HG03025 (cell line): ENCODE data around the gene PABPN1L.
"Not testable (repeated sequence)": the region's sequence is repeated elsewhere in the genome, so short reads cannot be mapped to it uniquely, and the experiment has no call there.

Experiments used
- ATAC-seq: cut with Tn5 transposase; IDR thresholded peaks from one replicate; pipeline ENCODE4 v1.9.1; 2021; ENCODE audit warnings: mild to moderate bottlenecking, moderate library complexity; ENCODE audit not compliant: unreplicated experiment, low FRiP score

The PABPN1L gene

GRCh38 chr16:88901718-88902337, 35.4 kb upstream of the PABPN1L start:
- no peak for ATAC-seq

DNA sequence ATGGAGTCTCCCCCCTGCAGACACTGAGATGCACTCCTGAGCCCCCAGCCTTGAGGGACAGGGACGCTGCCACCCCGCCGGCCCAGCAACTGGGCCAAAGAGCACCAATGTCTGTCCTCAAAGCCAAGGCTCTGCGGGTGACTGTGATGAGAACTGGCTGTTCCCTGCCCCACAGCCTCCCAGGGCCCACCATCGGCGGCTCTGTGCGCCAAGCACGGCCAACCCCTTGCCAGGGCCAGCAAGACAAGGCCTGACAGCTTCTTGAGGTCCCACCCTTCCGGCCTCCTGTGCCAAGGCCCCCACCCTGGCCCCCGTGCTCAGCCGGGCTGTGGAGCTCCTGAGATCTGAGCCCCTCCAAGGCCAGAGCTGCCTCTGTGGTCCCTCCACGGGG, 34.2 kb upstream of the PABPN1L start:
- no peak for ATAC-seq

DNA sequence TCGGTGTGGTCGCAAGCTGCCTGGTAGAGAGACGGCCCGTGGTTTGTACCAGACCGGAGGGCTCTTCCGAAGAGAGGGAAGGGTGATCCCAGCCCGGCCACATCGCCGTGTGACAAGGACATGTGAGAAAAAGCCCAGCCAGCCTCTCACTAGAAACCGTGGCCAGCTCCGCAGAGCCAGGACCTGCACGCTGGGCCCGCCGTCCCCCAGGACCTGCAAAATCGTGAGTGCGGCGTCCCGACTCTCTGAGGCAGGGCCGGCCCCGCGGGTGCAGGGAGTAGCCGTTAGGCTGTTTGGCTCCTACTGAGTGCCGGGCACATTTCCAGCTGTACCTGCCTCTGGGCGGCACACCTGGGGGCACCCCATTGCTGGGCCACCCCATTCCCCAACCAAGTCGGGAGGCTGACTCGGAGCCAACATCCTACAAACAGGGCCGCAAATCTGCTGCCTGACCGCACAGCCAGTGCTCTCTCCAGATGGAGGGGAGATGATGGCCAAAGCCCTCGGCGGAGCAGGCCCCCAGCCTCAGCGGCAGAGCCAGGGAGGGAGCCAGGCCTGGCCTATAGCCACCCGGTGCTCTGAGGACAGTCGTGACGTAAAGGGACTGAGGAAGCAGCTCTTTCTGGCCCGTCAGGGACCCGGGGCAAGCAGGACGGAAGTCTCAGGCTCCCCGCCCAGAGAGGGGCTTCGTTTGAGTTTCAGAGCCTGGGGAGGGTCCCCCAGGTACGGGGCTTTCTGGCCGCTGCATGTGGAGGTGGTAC, 33.6 kb upstream of the PABPN1L start:
- no peak for ATAC-seq

DNA sequence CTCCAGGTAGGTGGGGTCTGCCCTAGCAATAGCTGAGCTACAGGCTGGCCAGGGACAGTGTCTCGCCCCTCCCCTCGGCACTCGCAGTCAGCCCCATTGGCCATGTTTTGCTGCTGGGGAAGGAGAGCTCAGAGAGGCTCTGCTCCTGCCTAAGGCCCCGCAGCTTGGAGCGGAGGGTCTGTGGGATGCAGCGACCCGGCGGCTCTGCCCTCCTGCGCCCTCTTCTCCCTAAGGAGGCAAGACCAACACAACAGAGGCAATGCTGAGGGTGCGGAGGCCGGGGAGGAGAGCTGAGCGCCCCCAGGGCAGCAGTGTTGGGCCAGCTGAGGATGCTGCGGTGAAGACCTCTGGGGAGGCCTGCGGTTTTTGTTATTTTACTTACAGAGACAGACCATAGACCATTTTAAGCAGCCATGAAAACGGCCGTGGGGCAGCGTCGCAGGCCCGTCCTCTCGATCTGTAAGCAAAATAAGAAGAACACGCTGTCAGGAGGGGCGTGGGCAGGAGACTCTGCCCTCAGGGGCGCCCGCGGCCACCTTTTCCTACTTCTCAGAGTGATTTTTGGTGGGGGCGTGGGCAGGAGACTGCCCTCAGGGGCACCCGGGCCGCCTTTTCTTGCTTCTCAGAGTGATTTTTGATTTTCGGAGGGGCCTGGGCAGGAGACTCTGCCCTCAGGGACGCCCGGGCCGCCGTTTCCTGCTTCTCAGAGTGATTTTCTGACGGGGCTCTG, 31.4 kb upstream of the PABPN1L start:
- ATAC-seq, result no peak

GRCh38 chr16:88896238-88897070, 30.0 kb upstream of the PABPN1L start:
- no peak for ATAC-seq

DNA sequence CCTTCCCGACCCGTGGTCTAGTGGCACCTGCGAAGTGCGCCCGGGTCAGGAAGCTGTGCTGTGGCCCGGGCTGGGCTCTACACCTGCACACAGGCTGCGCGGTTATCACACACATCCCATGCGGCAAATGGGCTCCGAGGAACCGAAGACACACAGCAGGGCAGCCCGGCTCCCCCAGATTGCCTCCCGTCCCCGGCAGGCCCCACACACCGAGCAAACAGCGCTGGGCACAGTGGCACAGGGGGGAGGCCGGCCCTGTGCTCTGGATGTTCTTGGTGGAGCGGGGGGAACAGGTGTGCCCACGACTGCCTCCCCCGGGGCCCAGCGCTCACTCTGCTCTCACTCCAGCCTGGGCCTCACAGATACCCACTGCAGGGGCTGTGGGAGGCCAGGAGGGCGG, 28.9 kb upstream of the PABPN1L start:
- no peak for ATAC-seq

DNA sequence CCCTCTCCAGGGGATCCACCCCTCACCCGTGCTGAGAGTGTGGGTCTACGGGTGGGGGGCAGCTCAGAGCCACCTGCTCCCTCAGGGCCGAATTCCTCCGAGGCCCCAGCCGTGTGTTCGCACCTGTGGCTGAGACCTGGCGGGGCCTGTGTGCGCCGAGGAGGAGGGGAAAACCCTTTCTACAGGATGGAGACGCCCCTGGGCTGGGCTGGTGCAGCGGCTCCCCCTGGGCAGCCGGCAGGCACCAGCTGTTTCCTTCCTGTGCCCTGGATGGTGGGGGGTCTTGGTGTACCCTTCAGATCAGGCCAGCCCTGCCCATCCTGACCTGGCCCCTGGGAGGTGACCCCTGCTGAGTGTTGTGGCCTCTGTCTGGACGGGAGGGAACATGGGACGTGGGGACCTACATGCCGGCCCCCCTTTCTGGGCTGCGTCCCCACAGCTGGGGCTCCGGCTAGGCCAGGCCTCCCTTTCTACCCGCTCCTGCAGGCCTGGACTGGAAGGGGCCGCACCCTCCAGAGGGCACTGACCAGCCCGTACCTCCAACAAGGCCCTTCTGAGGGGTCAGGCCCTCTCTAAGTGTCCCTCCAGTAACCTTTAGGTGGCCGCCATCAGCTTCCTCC, 28.3 kb upstream of the PABPN1L start:
- ATAC-seq, result no peak

GRCh38 chr16:88894266-88894665, 27.8 kb upstream of the PABPN1L start:
- ATAC-seq, result not testable (repeated sequence)

GRCh38 chr16:88893127-88893968, 26.9 kb upstream of the PABPN1L start:
- ATAC-seq, result no peak

DNA sequence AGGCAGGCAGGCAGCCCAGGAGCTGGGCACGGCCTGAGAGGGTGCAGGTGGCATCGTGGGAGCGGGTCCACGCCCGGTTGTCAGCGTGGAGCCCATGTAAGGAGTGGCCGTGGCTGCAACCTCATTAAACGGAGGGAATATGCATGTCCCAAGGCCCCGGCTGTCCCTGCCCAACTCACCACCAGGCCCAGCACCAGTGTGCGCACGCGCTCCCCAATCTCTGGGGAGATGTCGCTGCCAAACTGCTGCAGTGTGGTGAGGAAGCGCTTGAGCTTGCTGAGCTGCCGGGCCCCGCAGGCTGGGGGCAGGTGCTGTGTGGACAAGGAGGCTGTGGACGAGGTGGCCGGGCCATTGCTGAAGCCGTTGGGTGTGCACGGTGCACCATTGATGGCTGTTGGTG, 25.6 kb upstream of the PABPN1L start:
- ATAC-seq, result no peak

- no peak for ATAC-seq
These were observed 24.6 kb upstream of the PABPN1L start for GRCh38 chr16:88891083-88891482.

DNA sequence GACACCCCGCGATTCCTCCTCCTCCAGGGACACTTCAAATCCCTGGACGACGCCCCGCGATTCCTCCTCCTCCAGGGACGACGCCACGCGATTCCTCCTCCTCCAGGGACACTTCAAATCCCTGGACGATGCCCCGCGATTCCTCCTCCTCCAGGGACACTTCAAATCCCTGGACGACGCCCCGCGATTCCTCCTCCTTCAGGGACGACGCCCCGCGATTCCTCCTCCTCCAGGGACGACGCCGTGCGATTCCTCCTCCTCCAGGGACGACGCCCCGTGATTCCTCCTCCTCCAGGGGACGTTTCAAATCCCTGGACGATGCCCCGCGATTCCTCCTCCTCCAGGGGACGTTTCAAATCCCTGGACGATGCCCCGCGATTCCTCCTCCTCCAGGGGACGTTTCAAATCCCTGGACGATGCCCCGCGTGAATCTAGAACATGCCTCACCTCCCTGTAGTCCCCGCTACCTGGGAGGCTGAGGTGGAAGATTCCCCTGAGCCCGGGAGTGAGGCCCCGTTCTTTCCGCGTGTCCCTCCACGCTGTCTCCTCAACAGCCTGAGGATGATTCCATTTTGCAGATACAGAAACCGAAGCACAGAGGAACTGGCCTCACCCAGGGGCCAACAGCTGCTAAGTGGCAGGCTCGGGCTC, 23.4 kb upstream of the PABPN1L start:
- ATAC-seq, result not testable (repeated sequence)

GRCh38 chr16:88888461-88889387, 22.3 kb upstream of the PABPN1L start:
- ATAC-seq, result no peak

DNA sequence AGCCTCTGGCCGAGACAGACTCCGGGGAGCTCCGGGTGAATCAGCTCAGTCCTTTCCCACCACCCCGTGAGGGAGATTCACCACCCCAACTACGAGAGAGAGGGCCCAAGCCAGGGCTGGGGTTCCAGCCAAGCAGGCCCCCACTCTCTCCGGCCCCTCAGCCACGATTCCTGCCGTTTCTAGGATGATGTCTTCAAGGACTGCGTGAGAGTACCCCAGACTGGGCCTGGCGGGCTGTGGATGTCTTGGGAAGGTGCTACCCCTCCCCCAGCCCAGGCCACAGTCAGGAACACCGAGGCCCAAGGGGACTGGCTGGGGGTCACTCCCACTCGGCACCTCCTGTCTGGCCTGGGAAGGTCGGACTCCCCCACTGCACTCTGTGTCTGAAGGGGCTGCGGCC, 21.6 kb upstream of the PABPN1L start:
- no peak for ATAC-seq

GRCh38 chr16:88886845-88887521, 20.5 kb upstream of the PABPN1L start:
- ATAC-seq, result no peak

GRCh38 chr16:88886420-88886844, 20.0 kb upstream of the PABPN1L start:
- ATAC-seq, result no peak

DNA sequence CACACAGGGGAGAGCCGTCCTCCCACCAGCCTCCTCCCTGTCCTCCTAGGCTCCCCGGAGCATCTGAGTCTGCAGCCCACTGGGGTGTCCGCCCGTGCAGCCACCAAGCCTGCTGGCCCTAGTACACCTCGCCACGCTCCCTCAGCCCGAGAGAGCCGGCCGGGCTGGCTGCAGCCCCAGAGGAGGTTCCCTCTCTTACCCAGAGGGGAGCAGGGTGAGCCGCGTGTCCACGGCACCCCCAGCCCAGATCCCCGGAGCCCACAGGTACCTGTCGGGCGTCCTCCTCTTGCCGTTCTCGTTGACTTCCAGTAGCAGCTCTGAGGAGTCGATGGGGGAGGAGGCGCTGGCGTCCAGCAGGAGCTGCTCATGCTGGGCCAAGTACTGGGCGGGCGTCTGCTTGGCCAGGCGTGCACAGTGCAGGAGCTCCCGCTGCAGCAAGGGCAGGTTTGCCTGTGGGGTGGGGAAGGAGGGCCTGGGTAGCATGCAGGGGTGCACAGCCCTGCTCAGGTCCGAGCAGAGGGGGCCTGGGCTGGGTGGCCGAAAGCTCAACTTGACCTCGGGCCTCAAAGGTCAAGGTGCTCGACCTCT, 19.3 kb upstream of the PABPN1L start:
- ATAC-seq, result no peak
